Hepatocyte (in vitro differentiated cells): ENCODE data around the gene FBF1. TPM values are rescaled to one million over a fixed set of nuclear protein-coding genes. Genes with fewer than 3 reads are reported as not detected.
"Not testable (repeated sequence)": the region's sequence is repeated elsewhere in the genome, so short reads cannot be mapped to it uniquely, and the experiment has no call there.

Experiments used
- DNase-seq: peaks from one replicate; pipeline ENCODE4 v3.0.0-alpha.2; 2016; ENCODE audit warnings: low spot score
- H2AFZ ChIP-seq: fragments of 200-600 bp; sonication (generic); 2 replicates; pipeline ENCODE4 v1.6.0; 2016; ENCODE audit warnings: antibody characterized with exemption, mild to moderate bottlenecking
- H3K27ac ChIP-seq: fragments of 200-600 bp; sonication (generic); 2 replicates; pipeline ENCODE4 v1.5.1; 2016; ENCODE audit warnings: mild to moderate bottlenecking
- H3K27me3 ChIP-seq: fragments of 200-600 bp; sonication (generic); 2 replicates; pipeline ENCODE4 v1.6.1; 2016
- H3K36me3 ChIP-seq: fragments of 200-600 bp; sonication (generic); replicated peaks from 2 replicates; pipeline ENCODE4 v1.5.1; 2016; ENCODE audit warnings: low read depth; ENCODE audit not compliant: insufficient read depth
- H3K4me1 ChIP-seq: fragments of 200-600 bp; sonication (generic); 2 replicates; pipeline ENCODE4 v1.5.1; 2016; ENCODE audit warnings: mild to moderate bottlenecking, moderate library complexity; ENCODE audit not compliant: insufficient read depth
- H3K4me2 ChIP-seq: fragments of 200-600 bp; sonication (generic); 2 replicates; pipeline ENCODE4 v1.6.0; 2016
- H3K4me3 ChIP-seq: fragments of 200-600 bp; sonication (generic); 2 replicates; pipeline ENCODE4 v1.5.1; 2016; ENCODE audit warnings: mild to moderate bottlenecking
- H3K79me2 ChIP-seq: fragments of 200-600 bp; sonication (generic); 2 replicates; pipeline ENCODE4 v1.6.0; 2017; ENCODE audit warnings: mild to moderate bottlenecking
- H3K9me2 ChIP-seq: fragments of 200-600 bp; sonication (generic); replicated peaks from 2 replicates; pipeline ENCODE4 v1.6.0; 2017; ENCODE audit warnings: mild to moderate bottlenecking; ENCODE audit not compliant: insufficient read depth
- H3K9me3 ChIP-seq: fragments of 200-600 bp; sonication (generic); 2 replicates; pipeline ENCODE4 v1.5.1; 2016; ENCODE audit warnings: low read depth, mild to moderate bottlenecking
- H4K20me1 ChIP-seq: fragments of 200-600 bp; sonication (generic); 2 replicates; pipeline ENCODE4 v1.6.0; 2016; ENCODE audit warnings: mild to moderate bottlenecking; ENCODE audit not compliant: insufficient read depth, poor library complexity, severe bottlenecking
- EZH2 ChIP-seq: fragments of 200-600 bp; sonication (generic); IDR thresholded peaks from 2 replicates; pipeline ENCODE4 v1.6.1; 2016; ENCODE audit warnings: antibody characterized with exemption, mild to moderate bottlenecking, borderline replicate concordance
- EZH2phosphoT487 ChIP-seq: fragments of 200-600 bp; sonication (generic); IDR thresholded peaks from one replicate; pipeline ENCODE4 v1.6.1; 2018; ENCODE audit warnings: antibody characterized with exemption, mild to moderate bottlenecking, low read depth, moderate library complexity; ENCODE audit not compliant: unreplicated experiment, severe bottlenecking
- WGBS: methylation state at CpG from one replicate; pipeline ENCODE4 v1.1.6; 2016; ENCODE audit warnings: low lambda C conversion rate; ENCODE audit errors: missing lambda C conversion rate; 5-methylcytosine and 5-hydroxymethylcytosine counted together
- polyA plus RNA-seq: library from polyadenylated mRNA; unstranded; fragments of >200 nt; fragmentation: Nextera tagmentation; extraction: Ambion mirVana; gene quantifications from 2 replicates; pipeline ENCODE4 v1.2.1, GENCODE V29; 2016
- total RNA-seq: library from RNA; depleted of rRNA; stranded (reverse); fragments of >200 nt; gene quantifications from 2 replicates; pipeline ENCODE4 v1.2.3, GENCODE V29; 2014
- TF ChIP-seq, protein P1 (sequence below): fragments of 200-600 bp; sonication (generic); IDR thresholded peaks from 2 replicates; pipeline ENCODE4 v1.5.1; 2016; ENCODE audit warnings: antibody characterized with exemption, mild to moderate bottlenecking; ENCODE audit not compliant: poor library complexity

FBF1 gene
- total and polyA plus RNA-seq, 2 experiments from 2014 or later = 6.1 to 9.7 TPM

DNA sequence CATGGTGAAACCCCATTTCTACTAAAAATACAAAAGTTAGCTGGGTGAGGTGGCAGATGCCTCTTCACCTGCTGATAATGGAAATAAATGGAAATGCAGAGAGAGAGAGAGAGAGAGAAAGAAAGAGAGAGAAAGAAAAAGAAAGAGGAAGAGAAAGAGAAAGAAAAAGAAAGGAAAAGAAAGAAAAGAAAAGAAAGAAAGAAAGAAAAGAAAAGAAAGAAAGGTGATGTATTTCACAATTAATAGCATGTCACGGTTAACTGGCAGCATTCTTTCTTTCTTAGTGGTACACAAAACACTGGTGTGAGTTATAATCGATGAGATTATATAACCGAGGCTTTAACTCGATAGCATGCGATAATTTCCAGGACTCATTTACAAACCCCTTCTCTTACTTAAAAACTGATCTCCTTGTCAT lies 34.9 kb upstream of the FBF1 start:
- H2AFZ ChIP-seq = no peak overlapping the region
- 82% methylated on average over 5 of the region's 5 CpGs for WGBS
- peaks cover 13% of the 10 kb centered on the region for H4K20me1 ChIP-seq
- peak overlapping the region; percentile 97 for H3K27ac ChIP-seq
- peaks cover 26% of the 10 kb centered on the region for H3K4me1 ChIP-seq
- peak overlapping the region; percentile 83 for H3K4me2 ChIP-seq
- no peaks in the 10 kb centered on the region for H3K27me3 ChIP-seq
- H3K9me2 ChIP-seq = no peaks in the 10 kb centered on the region
- no peaks in the 10 kb centered on the region for H3K36me3 ChIP-seq
- H3K79me2 ChIP-seq = peaks cover 81% of the 10 kb centered on the region
- no peak overlapping the region for H3K4me3 ChIP-seq
- no peak for TF ChIP-seq EZH2
- TF ChIP-seq, protein P1, sequence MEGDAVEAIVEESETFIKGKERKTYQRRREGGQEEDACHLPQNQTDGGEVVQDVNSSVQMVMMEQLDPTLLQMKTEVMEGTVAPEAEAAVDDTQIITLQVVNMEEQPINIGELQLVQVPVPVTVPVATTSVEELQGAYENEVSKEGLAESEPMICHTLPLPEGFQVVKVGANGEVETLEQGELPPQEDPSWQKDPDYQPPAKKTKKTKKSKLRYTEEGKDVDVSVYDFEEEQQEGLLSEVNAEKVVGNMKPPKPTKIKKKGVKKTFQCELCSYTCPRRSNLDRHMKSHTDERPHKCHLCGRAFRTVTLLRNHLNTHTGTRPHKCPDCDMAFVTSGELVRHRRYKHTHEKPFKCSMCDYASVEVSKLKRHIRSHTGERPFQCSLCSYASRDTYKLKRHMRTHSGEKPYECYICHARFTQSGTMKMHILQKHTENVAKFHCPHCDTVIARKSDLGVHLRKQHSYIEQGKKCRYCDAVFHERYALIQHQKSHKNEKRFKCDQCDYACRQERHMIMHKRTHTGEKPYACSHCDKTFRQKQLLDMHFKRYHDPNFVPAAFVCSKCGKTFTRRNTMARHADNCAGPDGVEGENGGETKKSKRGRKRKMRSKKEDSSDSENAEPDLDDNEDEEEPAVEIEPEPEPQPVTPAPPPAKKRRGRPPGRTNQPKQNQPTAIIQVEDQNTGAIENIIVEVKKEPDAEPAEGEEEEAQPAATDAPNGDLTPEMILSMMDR = no peak
- TF ChIP-seq EZH2phosphoT487 = no peak
- no peak for DNase-seq
- H3K9me3 ChIP-seq = no peaks in the 10 kb centered on the region

DNA sequence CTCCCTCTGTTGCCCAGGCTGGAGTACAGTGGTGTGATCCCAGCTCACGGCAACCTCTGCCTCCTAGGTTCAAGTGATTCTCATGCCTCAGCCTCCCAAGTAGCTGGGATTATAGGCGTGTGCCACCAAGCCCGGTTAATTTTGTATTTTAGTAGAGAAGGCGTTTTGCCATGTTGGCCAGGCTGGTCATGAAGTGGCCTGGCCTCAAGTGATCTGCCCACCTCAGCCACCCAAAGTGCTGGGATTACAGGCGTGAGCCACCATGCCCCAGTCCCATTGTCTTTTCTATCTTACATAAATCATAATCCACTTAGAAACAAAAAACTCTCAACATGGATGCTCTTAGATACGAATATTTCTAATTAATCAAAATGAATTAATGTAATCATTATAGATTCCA lies 34.3 kb upstream of the FBF1 start:
- H3K27me3 ChIP-seq, H3K9me2 ChIP-seq, DNase-seq, H3K36me3 ChIP-seq, H3K9me3 ChIP-seq, H3K4me3 ChIP-seq, H2AFZ ChIP-seq: not testable (repeated sequence)
- H3K79me2 ChIP-seq = peaks cover 81% of the 10 kb centered on the region
- peaks cover 20% of the 10 kb centered on the region for H3K4me1 ChIP-seq
- H4K20me1 ChIP-seq = peaks cover 13% of the 10 kb centered on the region
- H3K27ac ChIP-seq = peak overlapping the region; percentile 97
- peak overlapping the region; percentile 83 for H3K4me2 ChIP-seq
- 95% methylated on average over 6 of the region's 6 CpGs for WGBS

DNA sequence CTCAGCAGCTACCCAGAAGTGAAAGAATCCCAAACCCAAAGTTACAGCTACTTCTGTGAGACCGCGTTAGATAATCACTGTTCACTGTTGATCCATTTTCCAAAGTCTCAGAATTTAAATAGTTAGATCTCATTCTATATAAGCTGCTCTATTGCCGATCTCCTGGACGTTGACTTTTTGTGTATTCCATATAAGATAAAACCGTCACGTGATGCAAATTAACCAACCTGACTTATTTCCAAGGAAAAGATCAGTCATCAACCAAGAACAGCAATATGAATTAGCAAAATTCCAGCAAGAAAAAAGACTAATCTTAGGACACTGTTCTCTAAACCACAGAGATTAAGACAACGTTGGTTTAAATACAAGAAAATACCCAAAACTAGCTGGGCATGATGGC lies 29.8 kb upstream of the FBF1 start:
- no peaks in the 10 kb centered on the region for H3K36me3 ChIP-seq

DNA sequence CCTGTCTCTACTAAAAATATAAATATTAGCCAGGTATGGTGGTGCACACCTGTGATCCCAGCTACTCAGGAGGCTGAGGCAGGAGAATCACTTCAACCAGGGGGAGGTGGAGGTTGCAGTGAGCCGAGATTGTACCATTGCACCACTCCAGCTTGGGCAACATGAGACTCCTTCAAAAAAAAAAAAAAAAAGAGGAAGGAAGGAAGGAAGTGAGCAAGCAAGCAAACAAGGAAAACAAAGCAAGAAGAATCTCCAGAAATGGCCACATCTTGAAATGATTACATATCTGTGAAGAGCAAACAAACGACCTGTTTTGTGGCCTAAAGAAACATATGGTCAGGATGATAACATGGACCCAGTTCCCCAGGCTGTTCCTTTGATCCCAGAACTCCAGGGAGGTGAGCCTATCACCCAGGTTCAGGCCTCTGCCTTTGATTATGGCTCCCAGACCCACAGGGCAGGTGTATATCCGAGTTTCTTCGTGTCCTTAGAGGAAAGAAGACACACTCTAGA lies 29.2 kb upstream of the FBF1 start:
- Histone ChIP-seq H3K79me2 (peaks cover 92% of the 10 kb centered on the region), H3K4me2 (no peak overlapping the region), H3K4me1 (no peaks in the 10 kb centered on the region)

More for the DNA sequence above, 29.8 kb upstream of the FBF1 start:
- no peak for DNase-seq
- Histone ChIP-seq H3K27ac (peak overlapping the region; percentile 39), H3K4me2 (no peak overlapping the region), H3K4me1 (peaks cover 1% of the 10 kb centered on the region), H2AFZ (no peak overlapping the region), H3K9me2 (no peaks in the 10 kb centered on the region), H3K79me2 (peaks cover 92% of the 10 kb centered on the region), H3K9me3 (no peaks in the 10 kb centered on the region), H4K20me1 (peaks cover 27% of the 10 kb centered on the region), H3K4me3 (no peak overlapping the region), H3K27me3 (no peaks in the 10 kb centered on the region)
- 94% methylated on average over 7 of the region's 7 CpGs for WGBS
- no peak for TF ChIP-seq EZH2
- no peak for TF ChIP-seq EZH2phosphoT487
- TF ChIP-seq, protein P1 = no peak

DNA sequence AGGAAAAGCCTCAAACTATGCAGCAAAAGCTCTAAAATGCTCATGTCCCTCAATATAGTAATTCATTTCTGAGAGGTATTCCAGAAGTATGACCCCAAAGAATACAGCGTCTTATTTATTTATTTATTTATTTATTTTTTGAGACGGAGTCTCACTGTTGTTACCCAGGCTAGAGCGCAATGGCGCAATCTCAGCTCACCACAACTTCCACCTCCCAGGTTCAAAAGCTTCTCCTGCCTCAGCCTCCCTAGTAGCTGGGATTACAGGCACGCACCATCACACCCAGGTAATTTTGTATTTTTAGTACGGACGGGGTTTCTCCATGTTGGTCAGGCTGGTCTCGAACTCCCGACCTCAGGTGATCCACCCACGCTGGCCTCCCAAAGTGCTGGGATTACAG lies 28.2 kb upstream of the FBF1 start:
- peaks cover 94% of the 10 kb centered on the region for H3K79me2 ChIP-seq
- H3K4me1 ChIP-seq, H3K4me3 ChIP-seq, H3K27ac ChIP-seq, H3K4me2 ChIP-seq, H3K9me3 ChIP-seq, H3K9me2 ChIP-seq, H2AFZ ChIP-seq, H3K36me3 ChIP-seq, DNase-seq, H3K27me3 ChIP-seq: not testable (repeated sequence)
- H4K20me1 ChIP-seq = peaks cover 31% of the 10 kb centered on the region
- 97% methylated on average over 10 of the region's 10 CpGs for WGBS

More for the DNA sequence above, 29.2 kb upstream of the FBF1 start:
- H3K9me2 ChIP-seq = no peaks in the 10 kb centered on the region
- H3K27me3 ChIP-seq = no peaks in the 10 kb centered on the region
- no peak overlapping the region for H2AFZ ChIP-seq
- DNase-seq = no peak
- H4K20me1 ChIP-seq = peaks cover 33% of the 10 kb centered on the region
- no peak overlapping the region for H3K4me3 ChIP-seq
- TF ChIP-seq, protein P1 = no peak
- TF ChIP-seq EZH2 = no peak
- no peak for TF ChIP-seq EZH2phosphoT487
- no peaks in the 10 kb centered on the region for H3K36me3 ChIP-seq
- WGBS = 54% methylated on average over 4 of the region's 4 CpGs
- peak overlapping the region; percentile 39 for H3K27ac ChIP-seq
- H3K9me3 ChIP-seq = no peaks in the 10 kb centered on the region
